GM13976 (cell line): ENCODE measurements around the gene IKZF3.
"Not testable (repeated sequence)": the region's sequence is repeated elsewhere in the genome, so short reads cannot be mapped to it uniquely, and the experiment has no call there.

Source experiments
- DNase-seq: peaks from one replicate; pipeline ENCODE4 v3.0.0; 2012; ENCODE audit warnings: low spot score
- CTCF ChIP-seq: IDR thresholded peaks from 2 replicates; pipeline ENCODE4 v1.5.1; 2012; ENCODE audit warnings: borderline replicate concordance, mild to moderate bottlenecking; ENCODE audit not compliant: insufficient read depth; ENCODE audit errors: extremely low read depth, missing control alignments, control extremely low read depth
- in situ Hi-C: fragments of 300-500 bp; cut with MboI; formaldehyde crosslinking; loops from one replicate; pipeline ENCODE4 v1.12.0; 2022; ENCODE audit warnings: low sequenced_read_pairs, mixed read lengths, inconsistent platforms; ENCODE audit not compliant: unreplicated experiment

IKZF3 gene

GRCh38 chr17:39868554-39868942 is 4.4 kb upstream of the IKZF3 start:
- in situ Hi-C loops: no loop called here
- no peak for DNase-seq
- no peak for TF ChIP-seq CTCF

- DNase-seq: peak; percentile 64
- no peak for TF ChIP-seq CTCF
- in situ Hi-C loops: no loop called here
Measured at GRCh38 chr17:39867880-39868553, 3.9 kb upstream of the IKZF3 start, which contains the start of gene ZPBP2. Gene ZPBP2 (plus strand): TSS chr17:39868202. CDS start chr17:39868355, 153 bp downstream.

- in situ Hi-C loops: no loop called here
- no peak for TF ChIP-seq CTCF
- DNase-seq: peak; percentile 76
Measured at GRCh38 chr17:39867084-39867879, 3.2 kb upstream of the IKZF3 start.

GRCh38 chr17:39866013-39866730 is 2.1 kb upstream of the IKZF3 start:
- no peak for DNase-seq
- in situ Hi-C loops: no loop called here
- no peak for TF ChIP-seq CTCF

GRCh38 chr17:39863244-39863917 is 731 bp downstream of the IKZF3 start:
- in situ Hi-C loops: loop anchor here (5.0 kb wide), 1 partner anchor 86 kb away; no protein-coding TSS in a partner anchor
- TF ChIP-seq CTCF: no peak
- no peak for DNase-seq

GRCh38 chr17:39861235-39861634 is 2.9 kb downstream of the IKZF3 start:
- no peak for DNase-seq
- no peak for TF ChIP-seq CTCF
- in situ Hi-C loops: loop anchor here (5.0 kb wide), 1 partner anchor 84 kb away; no protein-coding TSS in a partner anchor

- in situ Hi-C loops, DNase-seq: not testable (repeated sequence)
Measured at GRCh38 chr17:39855911-39856649, 8.0 kb downstream of the IKZF3 start.
